Astrocyte (in vitro differentiated cells and primary cell): Measurements from ENCODE around the gene LTB4R.

ENCODE experiments used
- CTCF ChIP-seq: IDR thresholded peaks from 2 replicates; pipeline ENCODE4 v1.5.1; 2011; ENCODE audit warnings: low read depth, mild to moderate bottlenecking, inconsistent platforms, low read length, moderate library complexity; ENCODE audit not compliant: insufficient read depth
- EZH2 ChIP-seq: IDR thresholded peaks from 2 replicates; pipeline ENCODE4 v1.6.1; 2012; ENCODE audit warnings: mild to moderate bottlenecking, low read length, inconsistent platforms; ENCODE audit not compliant: insufficient read depth

GRCh38 chr14:24327303-24327702 lies 16.0 kb downstream of the LTB4R start:
- TF ChIP-seq EZH2 (no peak), CTCF (no peak)
